Mesenchymal stem cell (in vitro differentiated cells and primary cell): ENCODE measurements around the gene MICAL2.

ENCODE experiments used
- DNase-seq: peaks from one replicate; pipeline ENCODE4 v3.0.0-alpha.2; 2013
- H2AFZ ChIP-seq: one replicate; pipeline ENCODE4 v1.6.1; 2013; ENCODE audit warnings: low read depth, mild to moderate bottlenecking, control low read depth, inconsistent platforms, low read length, moderate library complexity
- H2AK5ac ChIP-seq: 2 replicates; pipeline ENCODE4 v1.6.1; 2013; ENCODE audit warnings: low read length, moderate library complexity, mild to moderate bottlenecking, inconsistent platforms; ENCODE audit not compliant: severe bottlenecking
- H2BK120ac ChIP-seq: one replicate; pipeline ENCODE4 v1.6.1; 2013; ENCODE audit warnings: low read depth, mild to moderate bottlenecking, inconsistent platforms, low read length, moderate library complexity
- H2BK12ac ChIP-seq, 2 experiments: one replicate each; pipeline ENCODE4 v1.6.1; 2013; ENCODE audit warnings: inconsistent platforms in 2 of 2, low read length in 2 of 2, mild to moderate bottlenecking in 2 of 2, moderate library complexity in 2 of 2, control low read depth in 1 of 2
- H2BK15ac ChIP-seq: one replicate; pipeline ENCODE4 v1.6.1; 2013; ENCODE audit warnings: mild to moderate bottlenecking, low read depth, inconsistent platforms; ENCODE audit not compliant: poor library complexity, severe bottlenecking
- H2BK5ac ChIP-seq: 2 replicates; pipeline ENCODE4 v1.6.1; 2013; ENCODE audit warnings: low read depth, mild to moderate bottlenecking, low read length, control low read depth, inconsistent platforms; ENCODE audit not compliant: poor library complexity, severe bottlenecking
- H3K14ac ChIP-seq, 2 experiments: one replicate each; pipeline ENCODE4 v1.6.1; 2013; ENCODE audit warnings: inconsistent platforms in 2 of 2, low read length in 2 of 2, control low read depth in 1 of 2, mild to moderate bottlenecking in 1 of 2, moderate library complexity in 1 of 2
- H3K18ac ChIP-seq, 2 experiments: one replicate each; pipeline ENCODE4 v1.6.1; 2013; ENCODE audit warnings: inconsistent platforms in 2 of 2, low read length in 2 of 2, control low read depth in 1 of 2, low read depth in 1 of 2, mild to moderate bottlenecking in 1 of 2
- H3K23ac ChIP-seq, 2 experiments: one replicate each; pipeline ENCODE4 v1.6.1; 2013; ENCODE audit warnings: inconsistent platforms in 2 of 2, low read length in 2 of 2, mild to moderate bottlenecking in 2 of 2, moderate library complexity in 2 of 2, control low read depth in 1 of 2
- H3K27ac ChIP-seq: 2 replicates; pipeline ENCODE4 v1.5.1; 2013; ENCODE audit warnings: mild to moderate bottlenecking, moderate library complexity, low read length, control low read depth, inconsistent platforms; ENCODE audit not compliant: poor library complexity, severe bottlenecking
- H3K27me3 ChIP-seq, 2 experiments: 2 replicates each; pipeline versions ENCODE4 v1.6.1 to v1.7.0; 2013; ENCODE audit warnings: low read length in 2 of 2, mild to moderate bottlenecking in 2 of 2, moderate library complexity in 2 of 2, control low read depth in 1 of 2, inconsistent platforms in 1 of 2; ENCODE audit not compliant: control insufficient read depth in 1 of 2, insufficient read depth in 1 of 2
- H3K36me3 ChIP-seq, 2 experiments: 2 replicates each; pipeline versions ENCODE4 v1.6.1 to v1.7.0; 2013; ENCODE audit warnings: low read length in 2 of 2, control low read depth in 1 of 2, inconsistent platforms in 1 of 2, low read depth in 1 of 2, mild to moderate bottlenecking in 1 of 2; ENCODE audit not compliant: insufficient read depth in 2 of 2, control insufficient read depth in 1 of 2
- H3K4ac ChIP-seq, 2 experiments: one replicate each; pipeline ENCODE4 v1.6.1; 2013; ENCODE audit warnings: inconsistent platforms in 2 of 2, low read length in 2 of 2, mild to moderate bottlenecking in 2 of 2, moderate library complexity in 2 of 2, control low read depth in 1 of 2, low read depth in 1 of 2
- H3K4me1 ChIP-seq: 2 replicates; pipeline ENCODE4 v1.6.1; 2013; ENCODE audit warnings: low read depth, low read length, control low read depth; ENCODE audit not compliant: control insufficient read depth, insufficient read depth
- H3K4me2 ChIP-seq: 2 replicates; pipeline ENCODE4 v1.6.1; 2013; ENCODE audit warnings: low read length, mild to moderate bottlenecking, inconsistent platforms; ENCODE audit not compliant: poor library complexity, severe bottlenecking
- H3K4me3 ChIP-seq, 2 experiments: 2 replicates each; pipeline versions ENCODE4 v1.5.1 to v1.7.0; 2013; ENCODE audit warnings: low read length in 2 of 2, mild to moderate bottlenecking in 2 of 2, control low read depth in 1 of 2, low read depth in 1 of 2; ENCODE audit not compliant: insufficient read depth in 1 of 2
- H3K79me1 ChIP-seq: replicated peaks from 2 replicates; pipeline ENCODE4 v1.6.1; 2013; ENCODE audit warnings: mild to moderate bottlenecking, control low read depth, low read length, inconsistent platforms; ENCODE audit not compliant: poor library complexity, severe bottlenecking
- H3K9ac ChIP-seq: 2 replicates; pipeline ENCODE4 v1.7.0; 2013; ENCODE audit warnings: mild to moderate bottlenecking, low read length, moderate library complexity
- H3K9me3 ChIP-seq: 2 replicates; pipeline ENCODE4 v1.7.0; 2013; ENCODE audit warnings: mild to moderate bottlenecking, low read length; ENCODE audit not compliant: control insufficient read depth
- H4K8ac ChIP-seq: one replicate; pipeline ENCODE4 v1.6.1; 2013; ENCODE audit warnings: inconsistent platforms, mild to moderate bottlenecking, low read length, moderate library complexity
- H4K91ac ChIP-seq: one replicate; pipeline ENCODE4 v1.6.1; 2013; ENCODE audit warnings: mild to moderate bottlenecking, low read length, inconsistent platforms
- WGBS: methylation state at CpG from one replicate; pipeline ENCODE4 v1.1.7; 2013; ENCODE audit warnings: mixed read lengths; 5-methylcytosine and 5-hydroxymethylcytosine counted together

Gene MICAL2

GRCh38 chr11:12274558-12275197 is 164.3 kb downstream of the MICAL2 start:
- no peak overlapping the region for H4K91ac ChIP-seq
- H2AK5ac ChIP-seq: no peak overlapping the region
- no peak overlapping the region for H3K9ac ChIP-seq
- H3K4me1 ChIP-seq: peaks cover 15% of the 10 kb centered on the region
- H3K4ac ChIP-seq: no peak overlapping the region
- 93% methylated on average over 14 of the region's 14 CpGs for WGBS
- no peak for DNase-seq
- H3K9me3 ChIP-seq: no peaks in the 10 kb centered on the region
- H2AFZ ChIP-seq: no peak overlapping the region
- peak overlapping the region; percentile 20 for H4K8ac ChIP-seq
- no peak overlapping the region for H3K23ac ChIP-seq
- no peak overlapping the region for H2BK12ac ChIP-seq
- H3K36me3 ChIP-seq: peaks cover 0 to 1% of the 10 kb centered on the region in 2 experiments
- H2BK15ac ChIP-seq: no peak overlapping the region
- no peak overlapping the region for H3K4me3 ChIP-seq
- H3K79me1 ChIP-seq: no peaks in the 10 kb centered on the region
- H3K27me3 ChIP-seq: no peaks in the 10 kb centered on the region
- no peak overlapping the region for H3K18ac ChIP-seq
- no peak overlapping the region for H3K14ac ChIP-seq
- H2BK5ac ChIP-seq: no peak overlapping the region
- H3K4me2 ChIP-seq: no peak overlapping the region
- no peak overlapping the region for H2BK120ac ChIP-seq
- no peak overlapping the region for H3K27ac ChIP-seq

- 82% methylated on average over 9 of the region's 9 CpGs for WGBS
- Histone ChIP-seq H3K27me3 (no peaks in the 10 kb centered on the region), H2BK5ac (no peak overlapping the region), H3K9ac (no peak overlapping the region), H2BK12ac (no peak overlapping the region), H2BK120ac (no peak overlapping the region), H3K18ac (no peak overlapping the region), H3K36me3 (no peaks in the 10 kb centered on the region), H3K4ac (no peak overlapping the region), H4K8ac (no peak overlapping the region), H2AK5ac (no peak overlapping the region), H2BK15ac (no peak overlapping the region), H3K4me1 (peaks cover 14% of the 10 kb centered on the region), H3K4me3 (no peak overlapping the region), H3K14ac (no peak overlapping the region), H3K9me3 (no peaks in the 10 kb centered on the region), H3K27ac (no peak overlapping the region), H4K91ac (no peak overlapping the region), H2AFZ (no peak overlapping the region), H3K79me1 (no peaks in the 10 kb centered on the region), H3K4me2 (no peak overlapping the region), H3K23ac (no peak overlapping the region)
- DNase-seq: no peak
Observed at GRCh38 chr11:12275818-12276217, 165.4 kb downstream of the MICAL2 start.

- Histone ChIP-seq H2BK15ac (no peak overlapping the region), H3K27me3 (no peaks in the 10 kb centered on the region), H3K79me1 (no peaks in the 10 kb centered on the region), H3K4me1 (peaks cover 14% of the 10 kb centered on the region), H3K36me3 (no peaks in the 10 kb centered on the region), H2AFZ (no peak overlapping the region), H3K4ac (no peak overlapping the region), H4K91ac (no peak overlapping the region), H2BK120ac (no peak overlapping the region), H3K23ac (no peak overlapping the region), H2BK5ac (no peak overlapping the region), H3K4me2 (no peak overlapping the region), H4K8ac (no peak overlapping the region), H2AK5ac (no peak overlapping the region), H3K27ac (no peak overlapping the region), H3K9me3 (no peaks in the 10 kb centered on the region), H3K9ac (no peak overlapping the region), H3K18ac (no peak overlapping the region), H3K4me3 (no peak overlapping the region), H2BK12ac (no peak overlapping the region), H3K14ac (no peak overlapping the region)
- no peak for DNase-seq
- 97% methylated on average over 6 of the region's 6 CpGs for WGBS
Observed at GRCh38 chr11:12276356-12276755, 166.0 kb downstream of the MICAL2 start.

GRCh38 chr11:12276831-12277475 is 166.6 kb downstream of the MICAL2 start:
- Histone ChIP-seq H2BK15ac (no peak overlapping the region), H2AFZ (no peak overlapping the region), H3K36me3 (no peaks in the 10 kb centered on the region), H4K8ac (no peak overlapping the region), H3K4me2 (no peak overlapping the region), H3K27ac (no peak overlapping the region), H3K27me3 (no peaks in the 10 kb centered on the region), H3K9me3 (no peaks in the 10 kb centered on the region), H3K9ac (no peak overlapping the region), H2BK12ac (no peak overlapping the region), H3K4me3 (no peak overlapping the region), H3K14ac (no peak overlapping the region), H3K4me1 (peaks cover 17% of the 10 kb centered on the region), H3K18ac (no peak overlapping the region), H2AK5ac (no peak overlapping the region), H3K79me1 (no peaks in the 10 kb centered on the region), H3K4ac (no peak overlapping the region), H2BK120ac (no peak overlapping the region), H2BK5ac (no peak overlapping the region), H3K23ac (no peak overlapping the region), H4K91ac (no peak overlapping the region)
- 76% methylated on average over 10 of the region's 10 CpGs for WGBS
- DNase-seq: no peak
